ENCODE results near the gene DACT2. TPM values are rescaled to one million over a fixed set of nuclear protein-coding genes. Genes with fewer than 3 reads are reported as not detected.

DACT2 gene
- total and polyA plus RNA-seq, 9 of the 15 experiments (the other 6 are each of a cell fraction or from before 2014, with no cell fraction given) = not detected

DNA sequence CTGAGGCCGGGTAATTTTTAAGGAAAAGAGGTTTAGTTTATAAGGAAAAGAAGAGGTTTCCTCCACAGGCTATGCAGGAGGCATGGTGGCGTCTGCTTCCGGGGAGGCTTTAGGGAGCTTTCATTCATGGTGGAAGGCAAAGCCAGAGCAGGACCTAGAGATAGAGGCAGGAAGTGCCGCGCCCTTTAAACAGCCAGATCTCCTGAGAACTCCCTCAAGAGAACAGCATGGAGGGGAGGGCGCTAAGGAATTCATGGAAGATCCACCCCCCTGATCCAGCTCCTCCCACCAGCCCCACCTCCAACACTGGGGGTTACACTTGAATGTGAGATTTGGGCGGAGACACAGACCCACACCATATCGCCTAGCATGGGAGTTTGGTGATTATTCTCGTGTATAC is 13.9 kb upstream of the DACT2 start (continued):
- no peak for TF ChIP-seq ZNF696 (CRISPR knock-in tag; conservative IDR thresholded peaks at IDR 0.05)
- no peak for TF ChIP-seq RFX1 (IDR thresholded peaks at IDR 0.05)
- no peak for TF ChIP-seq GTF2E2 (tag; IDR thresholded peaks at IDR 0.05)
- TF ChIP-seq, protein P1, sequence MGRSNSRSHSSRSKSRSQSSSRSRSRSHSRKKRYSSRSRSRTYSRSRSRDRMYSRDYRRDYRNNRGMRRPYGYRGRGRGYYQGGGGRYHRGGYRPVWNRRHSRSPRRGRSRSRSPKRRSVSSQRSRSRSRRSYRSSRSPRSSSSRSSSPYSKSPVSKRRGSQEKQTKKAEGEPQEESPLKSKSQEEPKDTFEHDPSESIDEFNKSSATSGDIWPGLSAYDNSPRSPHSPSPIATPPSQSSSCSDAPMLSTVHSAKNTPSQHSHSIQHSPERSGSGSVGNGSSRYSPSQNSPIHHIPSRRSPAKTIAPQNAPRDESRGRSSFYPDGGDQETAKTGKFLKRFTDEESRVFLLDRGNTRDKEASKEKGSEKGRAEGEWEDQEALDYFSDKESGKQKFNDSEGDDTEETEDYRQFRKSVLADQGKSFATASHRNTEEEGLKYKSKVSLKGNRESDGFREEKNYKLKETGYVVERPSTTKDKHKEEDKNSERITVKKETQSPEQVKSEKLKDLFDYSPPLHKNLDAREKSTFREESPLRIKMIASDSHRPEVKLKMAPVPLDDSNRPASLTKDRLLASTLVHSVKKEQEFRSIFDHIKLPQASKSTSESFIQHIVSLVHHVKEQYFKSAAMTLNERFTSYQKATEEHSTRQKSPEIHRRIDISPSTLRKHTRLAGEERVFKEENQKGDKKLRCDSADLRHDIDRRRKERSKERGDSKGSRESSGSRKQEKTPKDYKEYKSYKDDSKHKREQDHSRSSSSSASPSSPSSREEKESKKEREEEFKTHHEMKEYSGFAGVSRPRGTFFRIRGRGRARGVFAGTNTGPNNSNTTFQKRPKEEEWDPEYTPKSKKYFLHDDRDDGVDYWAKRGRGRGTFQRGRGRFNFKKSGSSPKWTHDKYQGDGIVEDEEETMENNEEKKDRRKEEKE (IDR thresholded peaks at IDR 0.05; ENCODE audit: borderline replicate concordance in 1 of 2, control insufficient read depth in 1 of 2, low read depth in 2 of 2, low read length in 1 of 2) = no peak
- TF ChIP-seq, protein P2, sequence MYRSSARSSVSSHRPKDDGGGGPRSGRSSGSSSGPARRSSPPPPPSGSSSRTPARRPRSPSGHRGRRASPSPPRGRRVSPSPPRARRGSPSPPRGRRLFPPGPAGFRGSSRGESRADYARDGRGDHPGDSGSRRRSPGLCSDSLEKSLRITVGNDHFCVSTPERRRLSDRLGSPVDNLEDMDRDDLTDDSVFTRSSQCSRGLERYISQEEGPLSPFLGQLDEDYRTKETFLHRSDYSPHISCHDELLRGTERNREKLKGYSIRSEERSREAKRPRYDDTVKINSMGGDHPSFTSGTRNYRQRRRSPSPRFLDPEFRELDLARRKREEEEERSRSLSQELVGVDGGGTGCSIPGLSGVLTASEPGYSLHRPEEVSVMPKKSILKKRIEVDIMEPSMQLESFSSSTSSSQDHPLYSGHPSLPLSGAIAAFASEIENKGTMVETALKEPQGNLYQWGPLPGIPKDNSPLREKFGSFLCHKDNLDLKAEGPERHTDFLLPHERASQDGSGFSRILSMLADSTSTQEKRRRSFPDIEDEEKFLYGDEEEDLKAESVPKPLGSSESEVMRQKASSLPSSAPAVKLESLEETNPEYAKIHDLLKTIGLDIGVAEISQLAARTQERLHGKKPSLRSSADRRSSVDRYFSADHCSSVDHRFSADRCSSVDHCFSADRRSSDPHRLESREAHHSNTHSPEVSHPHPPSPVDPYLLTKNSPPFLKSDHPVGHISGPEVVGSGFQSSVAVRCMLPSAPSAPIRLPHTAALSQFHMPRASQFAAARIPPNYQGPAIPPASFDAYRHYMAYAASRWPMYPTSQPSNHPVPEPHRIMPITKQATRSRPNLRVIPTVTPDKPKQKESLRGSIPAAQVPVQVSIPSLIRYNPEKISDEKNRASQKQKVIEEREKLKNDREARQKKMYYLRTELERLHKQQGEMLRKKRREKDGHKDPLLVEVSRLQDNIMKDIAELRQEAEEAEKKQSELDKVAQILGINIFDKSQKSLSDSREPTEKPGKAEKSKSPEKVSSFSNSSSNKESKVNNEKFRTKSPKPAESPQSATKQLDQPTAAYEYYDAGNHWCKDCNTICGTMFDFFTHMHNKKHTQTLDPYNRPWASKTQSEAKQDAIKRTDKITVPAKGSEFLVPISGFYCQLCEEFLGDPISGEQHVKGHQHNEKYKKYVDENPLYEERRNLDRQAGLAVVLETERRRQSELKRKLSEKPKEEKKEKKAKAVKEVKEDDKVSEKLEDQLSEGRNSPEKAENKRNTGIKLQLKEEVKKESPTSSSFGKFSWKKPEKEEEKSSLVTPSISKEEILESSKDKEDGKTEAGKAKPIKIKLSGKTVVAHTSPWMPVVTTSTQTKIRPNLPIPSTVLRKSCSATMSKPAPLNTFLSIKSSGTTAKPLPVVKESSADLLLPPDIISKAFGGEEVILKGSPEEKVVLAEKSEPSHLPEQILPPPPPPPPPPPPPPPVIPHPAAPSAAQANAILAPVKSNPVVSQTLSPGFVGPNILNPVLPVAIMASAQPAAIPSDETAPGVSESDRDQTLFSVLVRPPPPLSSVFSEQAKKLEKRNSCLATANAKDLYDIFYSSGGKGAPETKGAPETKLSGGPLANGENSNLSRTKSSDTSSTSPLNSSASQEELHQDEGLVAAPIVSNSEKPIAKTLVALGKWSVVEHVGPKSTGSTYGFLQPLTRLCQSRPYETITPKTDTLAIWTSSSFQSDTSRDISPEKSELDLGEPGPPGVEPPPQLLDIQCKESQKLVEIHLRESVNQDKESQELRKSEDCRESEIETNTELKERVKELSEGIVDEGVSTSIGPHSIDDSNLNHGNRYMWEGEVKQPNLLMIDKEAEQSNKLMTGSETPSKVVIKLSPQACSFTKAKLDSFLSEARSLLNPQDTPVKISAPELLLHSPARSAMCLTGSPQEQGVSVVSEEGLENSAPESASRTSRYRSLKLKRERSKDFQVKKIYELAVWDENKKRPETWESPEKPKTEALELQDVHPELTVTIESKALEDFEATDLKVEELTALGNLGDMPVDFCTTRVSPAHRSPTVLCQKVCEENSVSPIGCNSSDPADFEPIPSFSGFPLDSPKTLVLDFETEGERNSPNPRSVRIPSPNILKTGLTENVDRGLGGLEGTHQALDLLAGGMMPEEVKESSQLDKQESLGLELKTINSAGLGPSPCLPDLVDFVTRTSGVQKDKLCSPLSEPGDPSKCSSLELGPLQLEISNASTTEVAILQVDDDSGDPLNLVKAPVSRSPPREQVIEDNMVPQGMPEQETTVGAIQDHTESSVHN (IDR thresholded peaks at IDR 0.05; ENCODE audit: borderline replicate concordance in 1 of 2, low read depth in 1 of 2) = no peak
- no peak for TF ChIP-seq HNRNPLL (IDR thresholded peaks at IDR 0.05; ENCODE audit: low read depth, low read length, poor library complexity, severe bottlenecking)
